Measurements from ENCODE around the gene PDCD6IP.

Gene PDCD6IP

DNA sequence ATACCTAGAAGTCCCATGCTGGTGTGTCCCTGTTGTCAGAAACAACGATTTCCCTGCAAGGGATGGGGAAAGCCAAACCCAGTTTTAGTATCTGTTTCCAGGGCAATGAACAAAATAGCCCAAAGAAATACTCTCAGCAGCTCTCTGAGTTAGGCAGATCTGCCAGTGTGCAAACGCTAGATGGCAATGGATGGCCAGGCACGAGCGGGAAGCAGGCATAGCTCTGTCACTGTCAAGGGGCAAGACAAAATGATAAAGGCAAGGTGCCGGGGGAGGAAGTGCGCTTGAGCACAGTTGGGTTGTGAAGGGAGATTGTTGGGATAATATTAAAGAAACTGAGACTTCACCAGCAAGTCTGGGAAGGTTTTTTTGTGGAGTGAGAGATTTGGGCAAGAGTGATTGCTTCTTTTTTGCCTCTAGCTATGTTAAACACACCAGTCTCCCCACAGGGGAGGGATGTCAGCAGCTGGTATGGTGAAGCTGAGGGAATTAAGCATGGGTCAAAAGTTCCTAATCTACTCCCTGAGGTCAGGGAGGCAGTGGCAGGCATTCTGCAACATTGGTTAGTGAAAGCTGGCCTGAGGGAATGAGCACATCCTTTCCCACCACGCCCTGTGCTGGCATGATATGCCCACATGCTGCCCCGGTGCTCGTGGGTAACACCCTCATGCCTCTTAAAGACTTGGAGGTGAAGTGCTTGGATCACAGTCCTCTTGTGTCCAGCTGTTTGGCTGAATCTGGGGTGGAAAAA is 117.5 kb downstream of the PDCD6IP start:
- TF ChIP-seq CTCF (conservative IDR thresholded peaks at IDR 0.05; ENCODE audit: low read depth, low read length), result no peak
- H3K4me1 ChIP-seq (ENCODE audit: low read depth, poor library complexity, severe bottlenecking), result no peaks in the 10 kb centered on the region
- no peaks in the 10 kb centered on the region for H4K20me1 ChIP-seq (ENCODE audit: insufficient read depth)
- H3K79me2 ChIP-seq (ENCODE audit: insufficient read depth, low read depth), result no peaks in the 10 kb centered on the region
- H2AFZ ChIP-seq (ENCODE audit: low read depth), result no peak overlapping the region
- no peaks in the 10 kb centered on the region for H3K36me3 ChIP-seq (ENCODE audit: insufficient read depth)
- no peak overlapping the region for H3K9ac ChIP-seq
- H3K27ac ChIP-seq, result no peak overlapping the region
- H3K4me2 ChIP-seq, result no peak overlapping the region
- H3K4me3 ChIP-seq (IDR thresholded peaks at IDR 0.05; ENCODE audit: insufficient read depth, low read depth, low read length), result no peak overlapping the region
- H3K27me3 ChIP-seq (ENCODE audit: insufficient read depth, low read depth), result no peaks in the 10 kb centered on the region

DNA sequence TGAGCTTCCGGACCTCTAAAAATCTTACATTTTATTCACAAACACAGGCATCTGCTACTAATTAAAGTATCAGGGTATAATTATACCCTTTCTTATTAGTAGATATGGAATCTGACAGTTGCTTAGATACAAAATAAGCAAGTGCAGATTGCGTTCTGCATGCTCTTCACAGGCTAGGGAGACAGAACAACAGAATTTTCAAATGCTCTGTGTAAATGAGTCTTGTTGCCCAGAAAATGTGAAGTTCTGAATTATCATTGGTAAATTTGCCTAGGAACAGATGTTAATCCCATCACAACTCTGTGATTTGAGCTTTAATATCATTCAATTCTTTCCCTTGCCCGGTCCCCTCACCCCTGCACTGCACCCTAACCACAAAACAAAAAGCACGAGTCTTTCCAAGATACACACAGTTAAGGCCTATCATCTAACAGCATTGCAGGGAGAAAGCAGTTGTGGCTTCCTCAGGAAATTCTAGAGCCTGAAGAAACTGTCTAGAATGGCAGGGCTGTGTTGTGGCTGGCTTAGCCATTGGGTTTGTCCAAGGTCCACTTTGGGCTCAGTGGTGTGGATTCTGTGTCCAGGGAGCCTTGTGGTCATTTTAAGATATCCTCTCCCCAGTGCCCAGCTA is 119.8 kb downstream of the PDCD6IP start:
- Histone ChIP-seq H3K27ac (no peak overlapping the region), H3K36me3 (ENCODE audit: insufficient read depth) (no peaks in the 10 kb centered on the region), H2AFZ (ENCODE audit: low read depth) (no peak overlapping the region), H3K27me3 (ENCODE audit: insufficient read depth, low read depth) (no peaks in the 10 kb centered on the region), H4K20me1 (ENCODE audit: insufficient read depth) (no peaks in the 10 kb centered on the region), H3K4me1 (ENCODE audit: low read depth, poor library complexity, severe bottlenecking) (no peaks in the 10 kb centered on the region), H3K4me2 (no peak overlapping the region), H3K4me3 (IDR thresholded peaks at IDR 0.05; ENCODE audit: insufficient read depth, low read depth, low read length) (no peak overlapping the region), H3K9ac (no peak overlapping the region), H3K79me2 (ENCODE audit: insufficient read depth, low read depth) (no peaks in the 10 kb centered on the region)
- TF ChIP-seq CTCF (conservative IDR thresholded peaks at IDR 0.05; ENCODE audit: low read depth, low read length), result no peak
